Parathyroid adenoma (tissue), 2 donors: Measurements from ENCODE around the gene PRKACA.

Experiments used
- H2AFZ ChIP-seq: fragments of 300-600 bp; sonication (generic); one replicate; pipeline ENCODE4 v1.7.0; 2017; ENCODE audit warnings: antibody characterized with exemption, mild to moderate bottlenecking
- H3K27ac ChIP-seq: fragments of 300-600 bp; sonication (generic); one replicate; pipeline ENCODE4 v1.7.0; 2017
- H3K27me3 ChIP-seq: fragments of 300-600 bp; sonication (generic); one replicate; pipeline ENCODE4 v1.7.0; 2017; ENCODE audit warnings: low read length; ENCODE audit not compliant: control insufficient read depth, insufficient read depth
- H3K36me3 ChIP-seq: fragments of 300-600 bp; sonication (generic); one replicate; pipeline ENCODE4 v1.7.0; 2017; ENCODE audit warnings: low read length; ENCODE audit not compliant: control insufficient read depth, insufficient read depth
- H3K4me1 ChIP-seq: fragments of 300-600 bp; sonication (generic); one replicate; pipeline ENCODE4 v1.7.0; 2017; ENCODE audit warnings: control low read depth
- H3K4me2 ChIP-seq: fragments of 300-600 bp; sonication (generic); one replicate; pipeline ENCODE4 v1.7.0; 2017; ENCODE audit warnings: low read length
- H3K4me3 ChIP-seq: fragments of 300-600 bp; sonication (generic); one replicate; pipeline ENCODE4 v1.7.0; 2017; ENCODE audit warnings: low read depth, low read length
- H3K79me2 ChIP-seq: fragments of 300-600 bp; sonication (generic); one replicate; pipeline ENCODE4 v1.7.0; 2017; ENCODE audit warnings: control low read depth
- H3K9ac ChIP-seq: fragments of 300-600 bp; sonication (generic); one replicate; pipeline ENCODE4 v1.7.0; 2017; ENCODE audit warnings: mild to moderate bottlenecking
- H3K9me3 ChIP-seq: fragments of 300-600 bp; sonication (generic); one replicate; pipeline ENCODE4 v1.7.0; 2017; ENCODE audit warnings: low read length; ENCODE audit not compliant: control insufficient read depth
- CTCF ChIP-seq: fragments of 300-600 bp; sonication (generic); IDR thresholded peaks from one replicate; pipeline ENCODE4 v1.7.0; 2017; ENCODE audit warnings: antibody characterized with exemption, mild to moderate bottlenecking
- donor health status: primary hyperparathyroidism.

PRKACA gene

GRCh38 chr19:14101003-14101545, 16.5 kb downstream of the PRKACA start:
- Histone ChIP-seq H3K4me3 (no peak overlapping the region), H3K4me2 (no peak overlapping the region), H3K9me3 (no peaks in the 10 kb centered on the region), H3K27me3 (no peaks in the 10 kb centered on the region), H3K27ac (no peak overlapping the region), H3K9ac (no peak overlapping the region), H2AFZ (no peak overlapping the region), H3K79me2 (no peaks in the 10 kb centered on the region), H3K36me3 (no peaks in the 10 kb centered on the region), H3K4me1 (no peaks in the 10 kb centered on the region)
- TF ChIP-seq CTCF: no peak

DNA sequence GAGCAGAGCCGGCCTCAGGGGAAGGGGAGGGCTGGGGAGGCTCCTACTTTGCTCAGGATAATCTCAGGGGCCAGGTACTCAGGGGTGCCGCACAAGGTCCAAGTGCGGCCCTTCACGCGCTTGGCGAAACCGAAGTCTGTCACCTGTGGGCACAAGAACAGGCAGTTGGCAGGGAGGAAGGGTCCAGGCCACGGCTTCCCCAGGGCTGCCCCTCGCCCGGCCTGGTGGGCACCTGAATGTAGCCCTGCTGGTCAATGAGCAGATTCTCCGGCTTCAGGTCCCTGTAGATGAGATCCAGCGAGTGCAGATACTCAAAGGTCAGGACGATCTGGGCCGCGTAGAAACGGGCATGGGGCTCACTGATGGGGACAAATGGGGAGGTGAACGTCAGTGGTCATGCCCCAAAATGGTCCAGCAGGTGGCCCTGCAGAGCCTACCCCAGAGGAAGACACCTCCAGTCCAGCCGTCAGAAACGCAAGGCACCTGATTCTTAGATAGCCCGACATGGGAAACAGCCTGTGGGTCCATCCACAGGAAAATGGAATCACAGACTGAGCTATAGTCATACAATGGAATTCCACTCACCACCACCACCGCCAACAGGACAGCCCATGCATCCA, 19.9 kb downstream of the PRKACA start:
- H3K4me2 ChIP-seq: no peak overlapping the region
- H3K9me3 ChIP-seq: no peaks in the 10 kb centered on the region
- H3K4me3 ChIP-seq: no peak overlapping the region
- H3K27me3 ChIP-seq: no peaks in the 10 kb centered on the region
- no peak overlapping the region for H3K27ac ChIP-seq
- H3K4me1 ChIP-seq: no peaks in the 10 kb centered on the region
- no peak overlapping the region for H3K9ac ChIP-seq
- peak; percentile 22 for TF ChIP-seq CTCF
- H3K79me2 ChIP-seq: no peaks in the 10 kb centered on the region
- H3K36me3 ChIP-seq: no peaks in the 10 kb centered on the region
- H2AFZ ChIP-seq: no peak overlapping the region

GRCh38 chr19:14096272-14096992, 21.1 kb downstream of the PRKACA start:
- TF ChIP-seq CTCF: no peak
- Histone ChIP-seq H3K27ac (no peak overlapping the region), H3K27me3 (no peaks in the 10 kb centered on the region), H3K36me3 (no peaks in the 10 kb centered on the region), H3K79me2 (no peaks in the 10 kb centered on the region), H3K4me1 (peaks cover 5% of the 10 kb centered on the region), H3K9ac (no peak overlapping the region), H2AFZ (no peak overlapping the region), H3K4me3 (no peak overlapping the region), H3K4me2 (no peak overlapping the region), H3K9me3 (no peaks in the 10 kb centered on the region)

GRCh38 chr19:14094854-14095253, 22.7 kb downstream of the PRKACA start:
- Histone ChIP-seq H3K36me3 (no peaks in the 10 kb centered on the region), H3K27me3 (no peaks in the 10 kb centered on the region), H2AFZ (no peak overlapping the region), H3K27ac (no peak overlapping the region), H3K4me1 (peaks cover 5% of the 10 kb centered on the region), H3K4me3 (no peak overlapping the region), H3K9me3 (no peaks in the 10 kb centered on the region), H3K9ac (no peak overlapping the region), H3K79me2 (no peaks in the 10 kb centered on the region), H3K4me2 (no peak overlapping the region)
- TF ChIP-seq CTCF: no peak
